Smooth muscle cell of the coronary artery (primary cell): Measurements from ENCODE around the gene STIP1. TPM values are rescaled to one million over a fixed set of nuclear protein-coding genes. Genes with fewer than 3 reads are reported as not detected.

Source experiments
- total RNA-seq: library from RNA; depleted of rRNA; stranded (reverse); fragments of >200 nt; gene quantifications from 2 replicates; pipeline ENCODE4 v1.2.3, GENCODE V29; 2014; ENCODE audit warnings: low replicate concordance

STIP1 gene
- total RNA-seq = 162 and 280 TPM in 2 replicates

GRCh38 chr11:64185693-64186491 is at the start of gene STIP1:
STIP1 (plus strand) TSS chr11:64186171; CDS start chr11:64186262, 91 bp downstream.

GRCh38 chr11:64165842-64166635 is 19.9 kb upstream of the STIP1 start, which contains the start of gene MACROD1:
MACROD1 (minus strand) TSS chr11:64166113; CDS start chr11:64165994, 119 bp downstream.

GRCh38 chr11:64206457-64207255 is 20.7 kb downstream of the STIP1 start, which contains the start of gene FERMT3:
FERMT3 (plus strand) TSS chr11:64206721; CDS start chr11:64207365, 644 bp downstream.

GRCh38 chr11:64225608-64226506 is 39.9 kb downstream of the STIP1 start, which contains the start of the genes NUDT22 and TRPT1:
NUDT22 (plus strand) TSS chr11:64226274; CDS start chr11:64226653, 379 bp downstream.
TRPT1 (minus strand) TSS chr11:64226186; CDS start chr11:64225860, 326 bp downstream.

GRCh38 chr11:64230171-64230984 is 44.4 kb downstream of the STIP1 start, which contains the start of gene DNAJC4:
DNAJC4 (plus strand) TSS chr11:64230548; CDS start chr11:64230855, 307 bp downstream.

GRCh38 chr11:64233913-64234586 is 48.1 kb downstream of the STIP1 start, which contains the start of gene VEGFB:
VEGFB (plus strand) TSS chr11:64234584; CDS start chr11:64234834, 250 bp downstream.

GRCh38 chr11:64240435-64241240 is 54.7 kb downstream of the STIP1 start, which contains the start of gene FKBP2:
FKBP2 (plus strand) TSS chr11:64241095; CDS start chr11:64242388, 1,293 bp downstream.

GRCh38 chr11:64246871-64247728 is 61.1 kb downstream of the STIP1 start, which contains the start of gene PPP1R14B:
PPP1R14B (minus strand) TSS chr11:64246943; CDS start chr11:64246673, 270 bp downstream.

GRCh38 chr11:64251016-64251752 is 65.2 kb downstream of the STIP1 start, which contains the start of gene PLCB3:
PLCB3 (plus strand) TSS chr11:64251530; CDS start chr11:64251650, 120 bp downstream.

Other genes with a start within 250 kb of the STIP1 start
- gene NAA40, start 247.2 kb upstream of the STIP1 start, total RNA-seq = 9.3 and 13.5 TPM in 2 replicates
- gene COX8A, start 211.6 kb upstream of the STIP1 start, total RNA-seq = 198 and 548 TPM in 2 replicates
- gene OTUB1, start 199.7 kb upstream of the STIP1 start, total RNA-seq = 59.2 and 63.1 TPM in 2 replicates
- gene FLRT1, start 150.2 kb upstream of the STIP1 start, total RNA-seq = under 0.01 TPM in 1 of 2 replicates, not detected in the other
- 24.5 and 25.4 TPM in 2 replicates for gene MACROD1, start 20.1 kb upstream of the STIP1 start, total RNA-seq
- gene FERMT3, start 20.6 kb downstream of the STIP1 start, total RNA-seq = 8.0 and 10.7 TPM in 2 replicates
- gene TRPT1, start 40.0 kb downstream of the STIP1 start, total RNA-seq = 32.9 and 42.8 TPM in 2 replicates
- gene NUDT22, start 40.1 kb downstream of the STIP1 start, total RNA-seq = 34.6 and 72.8 TPM in 2 replicates
- 11.7 and 12.6 TPM in 2 replicates for gene DNAJC4, start 44.4 kb downstream of the STIP1 start, total RNA-seq
- gene VEGFB, start 48.4 kb downstream of the STIP1 start, total RNA-seq = 20.7 and 23.5 TPM in 2 replicates
- 67.4 and 90.4 TPM in 2 replicates for gene FKBP2, start 54.9 kb downstream of the STIP1 start, total RNA-seq
- 114 and 363 TPM in 2 replicates for gene PPP1R14B, start 60.8 kb downstream of the STIP1 start, total RNA-seq
- gene PLCB3, start 65.4 kb downstream of the STIP1 start, total RNA-seq = 43.6 and 50.0 TPM in 2 replicates
- gene BAD, start 98.5 kb downstream of the STIP1 start, total RNA-seq = 26.3 and 79.5 TPM in 2 replicates
- gene GPR137, start 99.7 kb downstream of the STIP1 start, total RNA-seq = 6.9 and 7.1 TPM in 2 replicates
- not detected in 2 replicates for gene KCNK4, start 105.1 kb downstream of the STIP1 start, total RNA-seq
- 0.15 and 0.23 TPM in 2 replicates for gene CATSPERZ, start 114.2 kb downstream of the STIP1 start, total RNA-seq
- gene ESRRA, start 119.4 kb downstream of the STIP1 start, total RNA-seq = 22.8 and 29.8 TPM in 2 replicates
- 244 and 288 TPM in 2 replicates for gene TRMT112, start 131.4 kb downstream of the STIP1 start, total RNA-seq
- gene PRDX5, start 131.9 kb downstream of the STIP1 start, total RNA-seq = 378 and 390 TPM in 2 replicates
- gene CCDC88B, start 154.0 kb downstream of the STIP1 start, total RNA-seq = 0.12 and 3.2 TPM in 2 replicates
- gene RPS6KA4, start 173.0 kb downstream of the STIP1 start, total RNA-seq = 39.3 and 51.6 TPM in 2 replicates